ENCODE results near the gene TGIF1. TPM values are rescaled to one million over a fixed set of nuclear protein-coding genes. Genes with fewer than 3 reads are reported as not detected.

TGIF1 gene
- total and polyA plus RNA-seq, 9 of the 15 experiments (the other 6 are each of a cell fraction or from before 2014, with no cell fraction given): 16.1 to 77.7 (median 44.6) TPM

GRCh38 chr18:3466872-3467271, 16.9 kb downstream of the TGIF1 start (continued):
- TF ChIP-seq, protein P1, sequence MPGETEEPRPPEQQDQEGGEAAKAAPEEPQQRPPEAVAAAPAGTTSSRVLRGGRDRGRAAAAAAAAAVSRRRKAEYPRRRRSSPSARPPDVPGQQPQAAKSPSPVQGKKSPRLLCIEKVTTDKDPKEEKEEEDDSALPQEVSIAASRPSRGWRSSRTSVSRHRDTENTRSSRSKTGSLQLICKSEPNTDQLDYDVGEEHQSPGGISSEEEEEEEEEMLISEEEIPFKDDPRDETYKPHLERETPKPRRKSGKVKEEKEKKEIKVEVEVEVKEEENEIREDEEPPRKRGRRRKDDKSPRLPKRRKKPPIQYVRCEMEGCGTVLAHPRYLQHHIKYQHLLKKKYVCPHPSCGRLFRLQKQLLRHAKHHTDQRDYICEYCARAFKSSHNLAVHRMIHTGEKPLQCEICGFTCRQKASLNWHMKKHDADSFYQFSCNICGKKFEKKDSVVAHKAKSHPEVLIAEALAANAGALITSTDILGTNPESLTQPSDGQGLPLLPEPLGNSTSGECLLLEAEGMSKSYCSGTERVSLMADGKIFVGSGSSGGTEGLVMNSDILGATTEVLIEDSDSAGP (CRISPR knock-in tag; IDR thresholded peaks at IDR 0.05): no peak
- TF ChIP-seq, protein P2, sequence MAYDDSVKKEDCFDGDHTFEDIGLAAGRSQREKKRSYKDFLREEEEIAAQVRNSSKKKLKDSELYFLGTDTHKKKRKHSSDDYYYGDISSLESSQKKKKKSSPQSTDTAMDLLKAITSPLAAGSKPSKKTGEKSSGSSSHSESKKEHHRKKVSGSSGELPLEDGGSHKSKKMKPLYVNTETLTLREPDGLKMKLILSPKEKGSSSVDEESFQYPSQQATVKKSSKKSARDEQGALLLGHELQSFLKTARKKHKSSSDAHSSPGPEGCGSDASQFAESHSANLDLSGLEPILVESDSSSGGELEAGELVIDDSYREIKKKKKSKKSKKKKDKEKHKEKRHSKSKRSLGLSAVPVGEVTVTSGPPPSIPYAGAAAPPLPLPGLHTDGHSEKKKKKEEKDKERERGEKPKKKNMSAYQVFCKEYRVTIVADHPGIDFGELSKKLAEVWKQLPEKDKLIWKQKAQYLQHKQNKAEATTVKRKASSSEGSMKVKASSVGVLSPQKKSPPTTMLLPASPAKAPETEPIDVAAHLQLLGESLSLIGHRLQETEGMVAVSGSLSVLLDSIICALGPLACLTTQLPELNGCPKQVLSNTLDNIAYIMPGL (CRISPR knock-in tag; IDR thresholded peaks at IDR 0.05): no peak
- TF ChIP-seq, protein P3, sequence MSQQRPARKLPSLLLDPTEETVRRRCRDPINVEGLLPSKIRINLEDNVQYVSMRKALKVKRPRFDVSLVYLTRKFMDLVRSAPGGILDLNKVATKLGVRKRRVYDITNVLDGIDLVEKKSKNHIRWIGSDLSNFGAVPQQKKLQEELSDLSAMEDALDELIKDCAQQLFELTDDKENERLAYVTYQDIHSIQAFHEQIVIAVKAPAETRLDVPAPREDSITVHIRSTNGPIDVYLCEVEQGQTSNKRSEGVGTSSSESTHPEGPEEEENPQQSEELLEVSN (IDR thresholded peaks at IDR 0.05; ENCODE audit: borderline replicate concordance in 1 of 2, extremely low read depth in 1 of 2, insufficient read depth in 1 of 2, insufficient read length in 1 of 2, low read depth in 1 of 2, low read length in 1 of 2, poor library complexity in 1 of 2, severe bottlenecking in 1 of 2): no peak
- TF ChIP-seq, protein P4, sequence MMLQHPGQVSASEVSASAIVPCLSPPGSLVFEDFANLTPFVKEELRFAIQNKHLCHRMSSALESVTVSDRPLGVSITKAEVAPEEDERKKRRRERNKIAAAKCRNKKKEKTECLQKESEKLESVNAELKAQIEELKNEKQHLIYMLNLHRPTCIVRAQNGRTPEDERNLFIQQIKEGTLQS (IDR thresholded peaks at IDR 0.05): no peak
- TF ChIP-seq, protein P4 (CRISPR knock-in tag; conservative IDR thresholded peaks at IDR 0.05): no peak
- TF ChIP-seq, protein P5, sequence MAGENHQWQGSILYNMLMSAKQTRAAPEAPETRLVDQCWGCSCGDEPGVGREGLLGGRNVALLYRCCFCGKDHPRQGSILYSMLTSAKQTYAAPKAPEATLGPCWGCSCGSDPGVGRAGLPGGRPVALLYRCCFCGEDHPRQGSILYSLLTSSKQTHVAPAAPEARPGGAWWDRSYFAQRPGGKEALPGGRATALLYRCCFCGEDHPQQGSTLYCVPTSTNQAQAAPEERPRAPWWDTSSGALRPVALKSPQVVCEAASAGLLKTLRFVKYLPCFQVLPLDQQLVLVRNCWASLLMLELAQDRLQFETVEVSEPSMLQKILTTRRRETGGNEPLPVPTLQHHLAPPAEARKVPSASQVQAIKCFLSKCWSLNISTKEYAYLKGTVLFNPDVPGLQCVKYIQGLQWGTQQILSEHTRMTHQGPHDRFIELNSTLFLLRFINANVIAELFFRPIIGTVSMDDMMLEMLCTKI (IDR thresholded peaks at IDR 0.05; ENCODE audit: partially characterized antibody): no peak
- TF ChIP-seq CHD4 (IDR thresholded peaks at IDR 0.05; ENCODE audit: insufficient read depth, insufficient replicate concordance, low read depth, low read length, poor library complexity, severe bottlenecking) (no peak), TEAD1 (CRISPR knock-in tag; IDR thresholded peaks at IDR 0.05) (no peak), ERF (CRISPR knock-in tag; IDR thresholded peaks at IDR 0.05) (no peak), ATF6 (CRISPR knock-in tag; IDR thresholded peaks at IDR 0.05) (no peak), ZBED1 (IDR thresholded peaks at IDR 0.05) (no peak), CGGBP1 (CRISPR knock-in tag; IDR thresholded peaks at IDR 0.05) (no peak)
- TF ChIP-seq, protein P6, sequence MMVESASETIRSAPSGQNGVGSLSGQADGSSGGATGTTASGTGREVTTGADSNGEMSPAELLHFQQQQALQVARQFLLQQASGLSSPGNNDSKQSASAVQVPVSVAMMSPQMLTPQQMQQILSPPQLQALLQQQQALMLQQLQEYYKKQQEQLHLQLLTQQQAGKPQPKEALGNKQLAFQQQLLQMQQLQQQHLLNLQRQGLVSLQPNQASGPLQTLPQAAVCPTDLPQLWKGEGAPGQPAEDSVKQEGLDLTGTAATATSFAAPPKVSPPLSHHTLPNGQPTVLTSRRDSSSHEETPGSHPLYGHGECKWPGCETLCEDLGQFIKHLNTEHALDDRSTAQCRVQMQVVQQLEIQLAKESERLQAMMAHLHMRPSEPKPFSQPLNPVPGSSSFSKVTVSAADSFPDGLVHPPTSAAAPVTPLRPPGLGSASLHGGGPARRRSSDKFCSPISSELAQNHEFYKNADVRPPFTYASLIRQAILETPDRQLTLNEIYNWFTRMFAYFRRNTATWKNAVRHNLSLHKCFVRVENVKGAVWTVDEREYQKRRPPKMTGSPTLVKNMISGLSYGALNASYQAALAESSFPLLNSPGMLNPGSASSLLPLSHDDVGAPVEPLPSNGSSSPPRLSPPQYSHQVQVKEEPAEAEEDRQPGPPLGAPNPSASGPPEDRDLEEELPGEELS (CRISPR knock-in tag; IDR thresholded peaks at IDR 0.05; ENCODE audit: borderline replicate concordance): no peak

Data from K562 (cell line).